Heart right ventricle (tissue), 16 donors: Measurements from ENCODE around the gene THEM5. TPM values are rescaled to one million over a fixed set of nuclear protein-coding genes. Genes with fewer than 3 reads are reported as not detected.

ENCODE experiments used
- ATAC-seq, 8 donors: fragments of 200-7000 bp; cut with Tn5 transposase; one replicate each; pipeline ENCODE4 v1.9.1; 2020; ENCODE audit warnings: mild to moderate bottlenecking in 8 of 8, moderate library complexity in 8 of 8, moderate number of reproducible peaks in 1 of 8
- DNase-seq, 2 donors: peaks; one replicate each; pipeline ENCODE4 v3.0.0-alpha.2; 2020
- H3K27ac ChIP-seq, 10 donors: fragments of 200-600 bp; sonication (generic) in 2 of 10; one replicate each; pipeline versions ENCODE4 v1.5.0 to v1.8.0; 2020 to 2022; ENCODE audit warnings: mild to moderate bottlenecking in 3 of 10
- H3K27me3 ChIP-seq, 7 donors: fragments of 200-600 bp; one replicate each; pipeline ENCODE4 v1.8.0; 2021 to 2022; ENCODE audit warnings: mild to moderate bottlenecking in 2 of 7
- H3K36me3 ChIP-seq, 9 donors: fragments of 200-600 bp; sonication (generic) in 1 of 9; one replicate each; pipeline versions ENCODE4 v1.5.0 to v1.8.0; 2020 to 2022; ENCODE audit warnings: mild to moderate bottlenecking in 2 of 9
- H3K4me1 ChIP-seq, 9 donors: fragments of 200-600 bp; sonication (generic) in 1 of 9; one replicate each; pipeline versions ENCODE4 v1.5.0 to v1.8.0; 2020 to 2022; ENCODE audit warnings: mild to moderate bottlenecking in 4 of 9
- H3K4me3 ChIP-seq, 10 donors: fragments of 200-600 bp; sonication (generic) in 2 of 10; one replicate each; pipeline versions ENCODE4 v1.5.0 to v1.8.0; 2020 to 2022; ENCODE audit warnings: mild to moderate bottlenecking in 7 of 10, moderate library complexity in 2 of 10
- H3K9me3 ChIP-seq, 11 donors: fragments of 200-600 bp in 10 of 11; sonication (generic) in 2 of 11; one replicate each; pipeline versions ENCODE4 v1.5.0 to v1.8.0; 2013 to 2022; ENCODE audit warnings: mild to moderate bottlenecking in 2 of 11, control low read depth in 1 of 11, moderate library complexity in 1 of 11
- CTCF ChIP-seq, 9 donors: fragments of 200-600 bp; sonication (generic) in 2 of 9; IDR thresholded peaks; one replicate each; pipeline versions ENCODE4 v1.5.0 to v1.8.0; 2021 to 2022; ENCODE audit warnings: antibody characterized with exemption in 9 of 9, mild to moderate bottlenecking in 5 of 9, moderate library complexity in 1 of 9
- WGBS, 2 donors: extraction: QIAGEN DNeasy Blood & Tissue Kit; methylation state at CpG; one replicate each; pipeline ENCODE4 v1.1.7; 2013; ENCODE audit warnings: inconsistent platforms in 1 of 2; 5-methylcytosine and 5-hydroxymethylcytosine counted together
- intact Hi-C, 10 donors: fragments of 100-400 bp; cut with DNase I; formaldehyde crosslinking; loops; one replicate each; pipeline versions ENCODE4 v1.11.1 to v1.14.2; 2022
- polyA plus RNA-seq, 2 donors: library from polyadenylated mRNA; stranded (reverse); fragments of 200-250 nt; gene quantifications; one replicate each; pipeline ENCODE4 v1.2.3, GENCODE V29; 2013
- total RNA-seq, 10 donors: library from RNA; stranded (reverse); fragmentation: NEBNext Ultra II Directional in 3 of 10; extraction: Animal tissue kit (Norgen Biotek cat#: 25700) in 3 of 10; gene quantifications; one replicate each; pipeline versions ENCODE4 v1.2.1 to v1.2.4, GENCODE V29; 2021 to 2023
- donor health status: Arrhythmogenic right ventricular cardiomyopathy.
- donor health status: ischemic (EF 13 %, LVEDD 7.1; RV severe dilation, severe dysfunction).
- donor health status: healthy with polysubstance abuse.
- donor health status: DM: no; HTN: yes; CAD: no.
- donor health status: DM: no; HTN: no; CAD: no.
- donor health status: ischemic (EF 25% LVEDD 6.9; RV normal size, moderate dysfunction).
- donor health status: ischemic (EF 25% LVEDD 5.7; RV mildly dilated, moderate dysfunction).
- donor health status: healthy.
- donor health status: DM: yes; HTN: yes; CAD: no.
- donor health status: Ischemic cardiomyopathy.
- donor health status: ischemic (EF 35%, LVEDD 5.7; RV mildly dilated, moderate dysfunction).
- donor health status: nonischemic (EF 11% LVEDD 7.7; RV severe dilation, severe dysfunction).
- donor health status: DM: yes; HTN: yes; CAD: no.
- donor health status: PGD.
- donor health status: ischemic (EF 29% LVEDD 5.4; RV normal size, mild dysfunction).
- donor health status: nonischemic (EF 23%, LVEDD 6.1; RV moderate dilation, normal function).

THEM5 gene
- total and polyA plus RNA-seq, 12 donors: 0.25 TPM; not detected in 11

- Histone ChIP-seq H3K27me3 (no peaks in the 10 kb centered on the region), H3K27ac (no peak overlapping the region), H3K4me3 (no peak overlapping the region), H3K9me3 (no peaks in the 10 kb centered on the region), H3K4me1 (peaks cover 0 to 4% (median 1%) of the 10 kb centered on the region in 9 donors), H3K36me3 (peaks cover 0 to 71% (median 26%) of the 10 kb centered on the region in 9 donors)
- 88 to 99% methylated on average over 9 of the region's 9 CpGs for WGBS, 2 donors
- intact Hi-C loops: no loop called here
- DNase-seq (no peak), ATAC-seq (no peak)
- no peak for TF ChIP-seq CTCF (IDR thresholded peaks at IDR 0.05)
These were observed 39.8 kb upstream of the THEM5 start for GRCh38 chr1:151893176-151893924.

- H3K4me3 ChIP-seq: no peak overlapping the region
- DNase-seq (no peak), ATAC-seq (no peak)
- H3K4me1 ChIP-seq: no peaks in the 10 kb centered on the region
- peaks cover 0 to 83% (median 26%) of the 10 kb centered on the region in 9 donors for H3K36me3 ChIP-seq
- TF ChIP-seq CTCF (IDR thresholded peaks at IDR 0.05): no peak
- intact Hi-C loops: no loop called here
- 95 to 98% methylated on average over 2 of the region's 2 CpGs for WGBS, 2 donors
- no peaks in the 10 kb centered on the region for H3K9me3 ChIP-seq
- no peak overlapping the region for H3K27ac ChIP-seq
- H3K27me3 ChIP-seq: no peaks in the 10 kb centered on the region
These were observed 38.7 kb upstream of the THEM5 start for GRCh38 chr1:151892190-151892589.

- Histone ChIP-seq H3K36me3 (peaks cover 0 to 90% (median 26%) of the 10 kb centered on the region in 9 donors), H3K27ac (no peak overlapping the region), H3K27me3 (no peaks in the 10 kb centered on the region), H3K4me1 (no peaks in the 10 kb centered on the region), H3K9me3 (peaks cover 0 to 6% (median 0%) of the 10 kb centered on the region in 11 donors), H3K4me3 (no peak overlapping the region)
- 64 to 72% methylated on average over 3 of the region's 3 CpGs for WGBS, 2 donors
- intact Hi-C loops: no loop called here
- no peak for DNase-seq
- ATAC-seq: no peak
- no peak for TF ChIP-seq CTCF (IDR thresholded peaks at IDR 0.05)
These were observed 38.0 kb upstream of the THEM5 start for GRCh38 chr1:151891512-151891911.

GRCh38 chr1:151888972-151889570 lies 35.6 kb upstream of the THEM5 start:
- no peaks in the 10 kb centered on the region for H3K4me1 ChIP-seq
- TF ChIP-seq CTCF (IDR thresholded peaks at IDR 0.05): peak in 7 of 9 donors; percentile 20 to 52 (median 40)
- H3K9me3 ChIP-seq: peaks cover 0 to 6% (median 0%) of the 10 kb centered on the region in 11 donors
- H3K27me3 ChIP-seq: no peaks in the 10 kb centered on the region
- no peak for DNase-seq
- 92 to 98% methylated on average over 2 of the region's 2 CpGs for WGBS, 2 donors
- intact Hi-C loops: no loop called here
- H3K36me3 ChIP-seq: peaks cover 0 to 87% (median 19%) of the 10 kb centered on the region in 9 donors
- no peak overlapping the region for H3K4me3 ChIP-seq
- H3K27ac ChIP-seq: no peak overlapping the region
- no peak for ATAC-seq
